ENCODE results near the gene MRC2.
"Not testable (repeated sequence)": the region's sequence is repeated elsewhere in the genome, so short reads cannot be mapped to it uniquely, and the experiment has no call there.

- not testable (repeated sequence) for TF ChIP-seq CTCF, POLR2A (IDR thresholded peaks at IDR 0.05)
These were observed 67.7 kb downstream of the MRC2 start for GRCh38 chr17:62695093-62695738.

Measured in tibial nerve (tissue), 3 donors.